ENCODE results near the gene ATP2B1.
"Not testable (repeated sequence)": the region's sequence is repeated elsewhere in the genome, so short reads cannot be mapped to it uniquely, and the experiment has no call there.

Gene ATP2B1

DNA sequence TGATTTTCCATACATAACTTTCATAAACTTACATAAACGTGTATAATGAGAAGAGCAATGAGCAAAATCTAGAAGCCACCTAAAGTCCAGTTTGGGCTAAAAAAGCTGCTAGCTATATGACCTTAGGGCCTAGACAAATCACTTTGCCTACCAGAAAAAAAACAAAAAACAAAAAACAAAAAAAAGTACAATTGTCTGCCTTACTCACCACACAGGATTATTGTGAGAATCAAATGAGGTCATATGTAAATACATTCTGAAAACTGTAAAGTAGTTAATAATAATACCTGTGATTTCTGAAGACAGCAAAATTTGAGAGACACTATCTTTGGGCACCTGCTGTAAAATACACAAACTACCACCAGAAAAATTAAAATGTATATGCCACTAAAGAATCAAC, 4.2 kb downstream of the ATP2B1 start:
- H3K9me3 ChIP-seq (ENCODE audit: control insufficient read depth in 2 of 2, low read length in 2 of 2), result no peaks in the 10 kb centered on the region
- no peaks in the 10 kb centered on the region for H3K36me3 ChIP-seq (ENCODE audit: control insufficient read depth in 2 of 2, insufficient read depth in 2 of 2, low read length in 2 of 2)
- H3K9ac ChIP-seq (ENCODE audit: low read depth in 1 of 2, low read length in 2 of 2), result no peak overlapping the region
- no peak overlapping the region for H3K27ac ChIP-seq (ENCODE audit: low read depth in 2 of 2, low read length in 2 of 2)
- H3K27me3 ChIP-seq (ENCODE audit: control insufficient read depth in 2 of 2, insufficient read depth in 2 of 2, low read length in 2 of 2), result no peaks in the 10 kb centered on the region
- peaks cover 5 to 7% of the 10 kb centered on the region in 2 donors for H3K4me1 ChIP-seq (ENCODE audit: control insufficient read depth in 2 of 2, insufficient read depth in 2 of 2, low read length in 2 of 2)
- H3K4me3 ChIP-seq (ENCODE audit: low read length in 2 of 2), result no peak overlapping the region

DNA sequence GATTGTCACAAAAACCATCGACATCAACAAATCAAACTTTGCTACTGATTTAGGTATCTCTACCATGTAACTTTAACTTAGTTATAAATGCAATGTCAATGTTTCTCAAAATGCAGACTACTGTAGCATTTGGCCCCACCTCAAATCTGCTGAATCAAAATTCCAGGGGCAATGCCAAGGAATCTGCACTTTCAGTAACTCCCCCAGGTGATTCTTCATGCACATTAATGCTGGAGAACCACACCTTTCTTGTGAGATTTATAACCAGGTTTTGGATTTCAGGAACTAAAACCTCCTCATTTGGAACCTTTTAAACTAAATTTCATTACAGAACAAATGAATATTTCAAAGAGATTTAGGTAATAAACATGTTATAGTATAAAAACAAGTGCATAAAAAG, 4.9 kb downstream of the ATP2B1 start:
- Histone ChIP-seq H3K36me3 (ENCODE audit: control insufficient read depth in 2 of 2, insufficient read depth in 2 of 2, low read length in 2 of 2) (no peaks in the 10 kb centered on the region), H3K9me3 (ENCODE audit: control insufficient read depth in 2 of 2, low read length in 2 of 2) (no peaks in the 10 kb centered on the region), H3K4me1 (ENCODE audit: control insufficient read depth in 2 of 2, insufficient read depth in 2 of 2, low read length in 2 of 2) (peaks cover 5 to 7% of the 10 kb centered on the region in 2 donors), H3K4me3 (ENCODE audit: low read length in 2 of 2) (no peak overlapping the region), H3K9ac (ENCODE audit: low read depth in 1 of 2, low read length in 2 of 2) (no peak overlapping the region), H3K27ac (ENCODE audit: low read depth in 2 of 2, low read length in 2 of 2) (no peak overlapping the region), H3K27me3 (ENCODE audit: control insufficient read depth in 2 of 2, insufficient read depth in 2 of 2, low read length in 2 of 2) (no peaks in the 10 kb centered on the region)

GRCh38 chr12:89702503-89702902, 6.1 kb downstream of the ATP2B1 start:
- H3K9ac ChIP-seq (ENCODE audit: low read depth in 1 of 2, low read length in 2 of 2), result no peak overlapping the region
- H3K9me3 ChIP-seq (ENCODE audit: control insufficient read depth in 2 of 2, low read length in 2 of 2), result no peaks in the 10 kb centered on the region
- H3K36me3 ChIP-seq (ENCODE audit: control insufficient read depth in 2 of 2, insufficient read depth in 2 of 2, low read length in 2 of 2), result no peaks in the 10 kb centered on the region
- H3K4me1 ChIP-seq (ENCODE audit: control insufficient read depth in 2 of 2, insufficient read depth in 2 of 2, low read length in 2 of 2), result peaks cover 5 to 7% of the 10 kb centered on the region in 2 donors
- H3K27me3 ChIP-seq (ENCODE audit: control insufficient read depth in 2 of 2, insufficient read depth in 2 of 2, low read length in 2 of 2), result no peaks in the 10 kb centered on the region
- no peak overlapping the region for H3K27ac ChIP-seq (ENCODE audit: low read depth in 2 of 2, low read length in 2 of 2)
- H3K4me3 ChIP-seq (ENCODE audit: low read length in 2 of 2), result no peak overlapping the region

DNA sequence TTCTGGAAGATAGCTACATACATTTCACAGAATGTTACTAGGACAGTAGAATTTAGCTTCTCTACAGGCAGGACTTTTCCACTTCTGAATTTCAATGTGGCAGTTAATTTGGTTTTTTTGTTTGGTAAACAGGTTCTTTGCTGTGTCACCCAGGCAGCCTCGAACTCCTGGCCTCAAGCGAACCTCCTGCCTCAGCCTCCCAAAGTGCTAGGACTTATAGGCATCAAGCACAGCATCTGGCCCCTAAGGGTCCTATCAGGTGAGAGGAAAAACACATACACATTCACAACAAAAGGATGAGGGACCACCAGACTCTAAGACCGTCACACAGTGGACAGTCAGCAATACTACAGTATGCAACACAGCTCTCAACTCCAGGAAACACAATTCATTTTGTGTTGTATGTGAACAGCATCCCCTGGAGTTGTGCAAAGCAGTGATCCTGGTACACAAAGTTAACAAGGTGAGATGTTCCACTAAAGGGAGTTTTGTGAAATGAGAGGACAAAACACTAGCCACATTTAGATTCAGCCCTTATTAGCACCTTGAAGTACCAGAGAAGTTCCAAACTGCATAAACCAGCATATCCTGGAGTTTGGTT, 6.9 kb downstream of the ATP2B1 start:
- Histone ChIP-seq H3K9me3 (ENCODE audit: control insufficient read depth in 2 of 2, low read length in 2 of 2) (no peaks in the 10 kb centered on the region), H3K27ac (ENCODE audit: low read depth in 2 of 2, low read length in 2 of 2) (no peak overlapping the region), H3K4me3 (ENCODE audit: low read length in 2 of 2) (no peak overlapping the region), H3K27me3 (ENCODE audit: control insufficient read depth in 2 of 2, insufficient read depth in 2 of 2, low read length in 2 of 2) (no peaks in the 10 kb centered on the region), H3K9ac (ENCODE audit: low read depth in 1 of 2, low read length in 2 of 2) (no peak overlapping the region), H3K4me1 (ENCODE audit: control insufficient read depth in 2 of 2, insufficient read depth in 2 of 2, low read length in 2 of 2) (peaks cover 0 to 2% of the 10 kb centered on the region in 2 donors), H3K36me3 (ENCODE audit: control insufficient read depth in 2 of 2, insufficient read depth in 2 of 2, low read length in 2 of 2) (no peaks in the 10 kb centered on the region)

- Histone ChIP-seq H3K9ac (ENCODE audit: low read depth in 1 of 2, low read length in 2 of 2) (no peak overlapping the region), H3K4me1 (ENCODE audit: control insufficient read depth in 2 of 2, insufficient read depth in 2 of 2, low read length in 2 of 2) (no peaks in the 10 kb centered on the region), H3K9me3 (ENCODE audit: control insufficient read depth in 2 of 2, low read length in 2 of 2) (no peaks in the 10 kb centered on the region), H3K4me3 (ENCODE audit: low read length in 2 of 2) (no peak overlapping the region), H3K36me3 (ENCODE audit: control insufficient read depth in 2 of 2, insufficient read depth in 2 of 2, low read length in 2 of 2) (no peaks in the 10 kb centered on the region), H3K27me3 (ENCODE audit: control insufficient read depth in 2 of 2, insufficient read depth in 2 of 2, low read length in 2 of 2) (no peaks in the 10 kb centered on the region), H3K27ac (ENCODE audit: low read depth in 2 of 2, low read length in 2 of 2) (no peak overlapping the region)
Observed at GRCh38 chr12:89700191-89700810, 8.3 kb downstream of the ATP2B1 start.

DNA sequence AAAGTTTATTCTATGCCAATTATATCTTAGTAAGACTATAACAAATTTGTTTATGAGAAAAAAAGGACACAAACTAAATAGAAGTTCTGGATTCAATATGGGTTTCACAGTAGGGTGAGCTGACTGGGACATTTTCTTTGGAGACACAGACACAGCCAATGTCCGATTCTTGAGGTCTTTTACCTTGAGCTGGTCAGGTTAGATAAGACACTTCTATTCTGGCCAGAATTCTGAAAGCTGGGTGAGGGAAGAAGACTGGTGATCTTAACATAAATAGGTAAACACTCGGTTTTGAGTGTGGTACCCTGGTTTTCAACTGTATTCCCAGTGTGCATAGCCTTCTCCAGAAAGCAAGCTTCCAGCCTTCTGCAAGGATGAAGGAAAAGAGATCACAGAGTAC, 10.0 kb downstream of the ATP2B1 start:
- no peak overlapping the region for H3K27ac ChIP-seq (ENCODE audit: low read depth in 2 of 2, low read length in 2 of 2)
- no peaks in the 10 kb centered on the region for H3K36me3 ChIP-seq (ENCODE audit: control insufficient read depth in 2 of 2, insufficient read depth in 2 of 2, low read length in 2 of 2)
- H3K9ac ChIP-seq (ENCODE audit: low read depth in 1 of 2, low read length in 2 of 2), result no peak overlapping the region
- H3K27me3 ChIP-seq (ENCODE audit: control insufficient read depth in 2 of 2, insufficient read depth in 2 of 2, low read length in 2 of 2), result no peaks in the 10 kb centered on the region
- H3K4me1 ChIP-seq (ENCODE audit: control insufficient read depth in 2 of 2, insufficient read depth in 2 of 2, low read length in 2 of 2), result no peaks in the 10 kb centered on the region
- H3K9me3 ChIP-seq (ENCODE audit: control insufficient read depth in 2 of 2, low read length in 2 of 2), result no peaks in the 10 kb centered on the region
- H3K4me3 ChIP-seq (ENCODE audit: low read length in 2 of 2), result no peak overlapping the region

GRCh38 chr12:89697728-89698127, 10.9 kb downstream of the ATP2B1 start:
- H3K27ac ChIP-seq (ENCODE audit: low read depth in 2 of 2, low read length in 2 of 2); H3K36me3 ChIP-seq (ENCODE audit: control insufficient read depth in 2 of 2, insufficient read depth in 2 of 2, low read length in 2 of 2); H3K9ac ChIP-seq (ENCODE audit: low read depth in 1 of 2, low read length in 2 of 2); H3K4me1 ChIP-seq (ENCODE audit: control insufficient read depth in 2 of 2, insufficient read depth in 2 of 2, low read length in 2 of 2); H3K4me3 ChIP-seq (ENCODE audit: low read length in 2 of 2); H3K27me3 ChIP-seq (ENCODE audit: control insufficient read depth in 2 of 2, insufficient read depth in 2 of 2, low read length in 2 of 2); H3K9me3 ChIP-seq (ENCODE audit: control insufficient read depth in 2 of 2, low read length in 2 of 2): not testable (repeated sequence)

- Histone ChIP-seq H3K27me3 (ENCODE audit: control insufficient read depth in 2 of 2, insufficient read depth in 2 of 2, low read length in 2 of 2) (no peaks in the 10 kb centered on the region), H3K9me3 (ENCODE audit: control insufficient read depth in 2 of 2, low read length in 2 of 2) (no peaks in the 10 kb centered on the region), H3K27ac (ENCODE audit: low read depth in 2 of 2, low read length in 2 of 2) (no peak overlapping the region), H3K4me1 (ENCODE audit: control insufficient read depth in 2 of 2, insufficient read depth in 2 of 2, low read length in 2 of 2) (peaks cover 0 to 3% of the 10 kb centered on the region in 2 donors), H3K36me3 (ENCODE audit: control insufficient read depth in 2 of 2, insufficient read depth in 2 of 2, low read length in 2 of 2) (no peaks in the 10 kb centered on the region), H3K4me3 (ENCODE audit: low read length in 2 of 2) (no peak overlapping the region), H3K9ac (ENCODE audit: low read depth in 1 of 2, low read length in 2 of 2) (no peak overlapping the region)
Observed at GRCh38 chr12:89697296-89697695, 11.3 kb downstream of the ATP2B1 start.

DNA sequence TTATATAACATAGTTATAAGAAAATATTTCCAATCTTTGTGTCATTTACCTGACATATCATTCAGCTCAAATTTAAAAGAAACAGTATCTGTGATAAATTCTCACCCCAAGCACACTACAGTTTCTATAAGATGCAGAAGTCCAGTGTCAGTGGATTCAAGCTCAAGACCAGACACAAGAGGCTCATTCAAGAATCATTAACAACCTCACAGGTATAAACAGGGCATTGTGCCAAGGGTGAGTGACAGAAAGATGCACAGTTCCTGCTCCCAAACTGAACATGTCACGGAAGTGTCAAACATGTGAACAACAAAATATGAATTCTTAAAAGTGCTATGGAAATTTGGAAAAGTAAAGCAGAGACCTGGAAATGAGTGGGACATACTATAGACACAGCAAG, 12.8 kb downstream of the ATP2B1 start:
- no peaks in the 10 kb centered on the region for H3K36me3 ChIP-seq (ENCODE audit: control insufficient read depth in 2 of 2, insufficient read depth in 2 of 2, low read length in 2 of 2)
- H3K9me3 ChIP-seq (ENCODE audit: control insufficient read depth in 2 of 2, low read length in 2 of 2), result no peaks in the 10 kb centered on the region
- H3K27ac ChIP-seq (ENCODE audit: low read depth in 2 of 2, low read length in 2 of 2), result no peak overlapping the region
- peaks cover 0 to 3% of the 10 kb centered on the region in 2 donors for H3K4me1 ChIP-seq (ENCODE audit: control insufficient read depth in 2 of 2, insufficient read depth in 2 of 2, low read length in 2 of 2)
- H3K27me3 ChIP-seq (ENCODE audit: control insufficient read depth in 2 of 2, insufficient read depth in 2 of 2, low read length in 2 of 2), result no peaks in the 10 kb centered on the region
- H3K9ac ChIP-seq (ENCODE audit: low read depth in 1 of 2, low read length in 2 of 2), result no peak overlapping the region
- H3K4me3 ChIP-seq (ENCODE audit: low read length in 2 of 2), result no peak overlapping the region

DNA sequence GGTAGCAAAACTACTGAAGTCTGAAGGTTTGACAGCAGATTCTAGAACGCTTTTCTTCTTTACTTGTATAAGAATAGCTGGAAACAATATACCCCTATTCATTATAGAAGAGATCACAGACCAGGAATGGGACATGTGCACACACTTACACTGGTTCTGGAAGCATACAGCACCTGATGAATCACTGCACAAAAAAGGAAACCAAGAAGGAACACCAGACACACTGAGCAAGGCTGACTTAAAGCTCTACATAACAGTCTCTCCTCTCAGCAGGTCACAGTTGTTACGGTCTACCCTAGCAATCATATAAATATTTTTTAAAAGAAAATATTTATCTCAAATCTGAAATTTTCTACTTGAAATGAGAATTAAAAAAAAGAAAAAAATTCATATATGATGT, 13.5 kb downstream of the ATP2B1 start:
- H3K4me1 ChIP-seq (ENCODE audit: control insufficient read depth in 2 of 2, insufficient read depth in 2 of 2, low read length in 2 of 2), result peaks cover 0 to 3% of the 10 kb centered on the region in 2 donors
- H3K4me3 ChIP-seq (ENCODE audit: low read length in 2 of 2), result no peak overlapping the region

More for the DNA sequence above, 13.5 kb downstream of the ATP2B1 start:
- no peaks in the 10 kb centered on the region for H3K36me3 ChIP-seq (ENCODE audit: control insufficient read depth in 2 of 2, insufficient read depth in 2 of 2, low read length in 2 of 2)
- H3K27me3 ChIP-seq (ENCODE audit: control insufficient read depth in 2 of 2, insufficient read depth in 2 of 2, low read length in 2 of 2), result no peaks in the 10 kb centered on the region
- no peak overlapping the region for H3K27ac ChIP-seq (ENCODE audit: low read depth in 2 of 2, low read length in 2 of 2)
- no peak overlapping the region for H3K9ac ChIP-seq (ENCODE audit: low read depth in 1 of 2, low read length in 2 of 2)
- H3K9me3 ChIP-seq (ENCODE audit: control insufficient read depth in 2 of 2, low read length in 2 of 2), result no peaks in the 10 kb centered on the region
